Heart left ventricle (tissue), 13 donors: ENCODE data around the gene NOM1.

Source experiments
- POLR2A ChIP-seq, 2 donors: fragments of 450-650 bp; IDR thresholded peaks; one replicate each; pipeline ENCODE4 v1.6.1; 2017; ENCODE audit warnings: antibody characterized with exemption in 2 of 2, mild to moderate bottlenecking in 2 of 2, moderate library complexity in 2 of 2
- TF ChIP-seq, protein P1 (sequence below), 12 donors: fragments of 200-600 bp; sonication (generic) in 4 of 12; IDR thresholded peaks; one replicate each; pipeline versions ENCODE4 v1.5.0 to v1.8.0; 2018 to 2022; ENCODE audit warnings: antibody characterized with exemption in 12 of 12, mild to moderate bottlenecking in 5 of 12
- donor health status: ischemic (EF 13 %, LVEDD 7.1; RV severe dilation, severe dysfunction).
- donor health status: DM: no; HTN: yes; CAD: no.
- donor health status: DM: no; HTN: no; CAD: no.
- donor health status: ischemic (EF 25% LVEDD 6.9; RV normal size, moderate dysfunction).
- donor health status: ischemic (EF 25% LVEDD 5.7; RV mildly dilated, moderate dysfunction).
- donor health status: ischemic (EF 35%, LVEDD 5.7; RV mildly dilated, moderate dysfunction).
- donor health status: nonischemic (EF 11% LVEDD 7.7; RV severe dilation, severe dysfunction).
- donor health status: DM: yes; HTN: yes; CAD: no.
- donor health status: PGD.
- donor health status: ischemic (EF 29% LVEDD 5.4; RV normal size, mild dysfunction).
- donor health status: nonischemic (EF 23%, LVEDD 6.1; RV moderate dilation, normal function).

DNA sequence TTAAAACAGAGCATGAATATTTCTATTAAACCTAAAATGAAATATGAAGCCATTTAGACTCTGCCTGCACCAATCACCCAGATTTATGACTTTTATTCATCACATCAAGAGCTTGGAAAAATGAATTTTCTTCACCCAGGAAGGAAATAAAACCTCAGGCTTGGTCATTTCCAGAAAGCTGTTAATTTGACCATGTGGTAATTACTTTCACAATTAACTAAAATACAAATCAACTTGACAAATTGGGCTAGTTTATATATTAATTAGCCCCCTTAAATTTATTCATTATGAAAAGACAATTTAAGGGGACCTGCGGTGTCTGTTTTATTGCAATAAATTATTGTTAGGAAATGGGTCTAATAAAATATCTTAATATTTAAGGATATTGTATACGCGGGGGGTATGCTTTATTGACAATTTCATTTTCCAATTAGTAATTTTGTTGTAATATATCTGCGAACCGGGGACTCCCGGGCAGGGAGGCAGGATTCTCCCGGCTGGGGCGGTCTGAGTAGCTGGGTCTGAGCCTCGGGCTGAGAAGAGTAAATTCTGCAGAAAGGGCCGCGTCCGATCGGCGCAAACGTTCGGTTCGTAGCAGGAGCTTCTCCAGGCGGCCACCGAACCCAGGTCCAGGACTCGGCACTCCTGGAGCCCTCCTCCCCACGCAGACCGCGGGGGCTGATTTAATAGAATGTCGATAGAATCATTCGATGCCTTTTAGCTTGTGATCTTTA, 70.4 kb downstream of the NOM1 start:
- TF ChIP-seq, protein P1, sequence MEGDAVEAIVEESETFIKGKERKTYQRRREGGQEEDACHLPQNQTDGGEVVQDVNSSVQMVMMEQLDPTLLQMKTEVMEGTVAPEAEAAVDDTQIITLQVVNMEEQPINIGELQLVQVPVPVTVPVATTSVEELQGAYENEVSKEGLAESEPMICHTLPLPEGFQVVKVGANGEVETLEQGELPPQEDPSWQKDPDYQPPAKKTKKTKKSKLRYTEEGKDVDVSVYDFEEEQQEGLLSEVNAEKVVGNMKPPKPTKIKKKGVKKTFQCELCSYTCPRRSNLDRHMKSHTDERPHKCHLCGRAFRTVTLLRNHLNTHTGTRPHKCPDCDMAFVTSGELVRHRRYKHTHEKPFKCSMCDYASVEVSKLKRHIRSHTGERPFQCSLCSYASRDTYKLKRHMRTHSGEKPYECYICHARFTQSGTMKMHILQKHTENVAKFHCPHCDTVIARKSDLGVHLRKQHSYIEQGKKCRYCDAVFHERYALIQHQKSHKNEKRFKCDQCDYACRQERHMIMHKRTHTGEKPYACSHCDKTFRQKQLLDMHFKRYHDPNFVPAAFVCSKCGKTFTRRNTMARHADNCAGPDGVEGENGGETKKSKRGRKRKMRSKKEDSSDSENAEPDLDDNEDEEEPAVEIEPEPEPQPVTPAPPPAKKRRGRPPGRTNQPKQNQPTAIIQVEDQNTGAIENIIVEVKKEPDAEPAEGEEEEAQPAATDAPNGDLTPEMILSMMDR (IDR thresholded peaks at IDR 0.05) = no peak
- no peak for TF ChIP-seq POLR2A (IDR thresholded peaks at IDR 0.05)
